ENCODE results near the gene NHSL2. TPM values are rescaled to one million over a fixed set of nuclear protein-coding genes. Genes with fewer than 3 reads are reported as not detected.

Gene NHSL2
- total RNA-seq, 4 donors from 2014 or later, result 1.5 to 2.7 (median 2.1) TPM

GRCh38 chrX:71906144-71906543, 4.5 kb upstream of the NHSL2 start:
- Histone ChIP-seq H3K27ac (no peak overlapping the region), H3K4me1 (no peaks in the 10 kb centered on the region), H3K4me3 (no peak overlapping the region), H3K9me3 (no peaks in the 10 kb centered on the region), H3K27me3 (peaks cover 0 to 27% (median 5%) of the 10 kb centered on the region in 3 donors), H3K36me3 (no peaks in the 10 kb centered on the region)
- in situ Hi-C loops (cut with MboI; ENCODE audit: low sequenced_read_pairs in 4 of 4), result no loop called here
- TF ChIP-seq POLR2A (IDR thresholded peaks at IDR 0.05) (no peak), CTCF (IDR thresholded peaks at IDR 0.05 in 4 of 5, conservative IDR thresholded peaks at IDR 0.05 in 1 of 5) (no peak)
- intact Hi-C loops (cut with DNase I; ENCODE audit: low total_unique reads), result no loop called here
- DNase-seq (no peak), ATAC-seq (no peak)

- TF ChIP-seq CTCF (IDR thresholded peaks at IDR 0.05 in 4 of 5, conservative IDR thresholded peaks at IDR 0.05 in 1 of 5) (no peak), POLR2A (IDR thresholded peaks at IDR 0.05) (no peak)
- ATAC-seq (no peak), DNase-seq (no peak)
- intact Hi-C loops (cut with DNase I; ENCODE audit: low total_unique reads) (no loop called here), in situ Hi-C loops (cut with MboI; ENCODE audit: low sequenced_read_pairs in 4 of 4) (no loop called here)
- no peaks in the 10 kb centered on the region for H3K9me3 ChIP-seq
- no peak overlapping the region for H3K4me3 ChIP-seq
- H3K36me3 ChIP-seq, result no peaks in the 10 kb centered on the region
- peaks cover 0 to 3% of the 10 kb centered on the region in 2 donors for H3K4me1 ChIP-seq
- H3K27ac ChIP-seq, result no peak overlapping the region
- peaks cover 0 to 27% (median 8%) of the 10 kb centered on the region in 3 donors for H3K27me3 ChIP-seq
Measured at GRCh38 chrX:71908387-71908786, 2.3 kb upstream of the NHSL2 start.

- H3K4me3 ChIP-seq, result peak overlapping the region in 1 of 4 donors; percentile 49
- TF ChIP-seq CTCF (IDR thresholded peaks at IDR 0.05 in 4 of 5, conservative IDR thresholded peaks at IDR 0.05 in 1 of 5) (no peak), POLR2A (IDR thresholded peaks at IDR 0.05) (no peak)
- DNase-seq (no peak), ATAC-seq (no peak)
- H3K27me3 ChIP-seq, result peaks cover 0 to 27% (median 8%) of the 10 kb centered on the region in 3 donors
- H3K9me3 ChIP-seq, result no peaks in the 10 kb centered on the region
- in situ Hi-C loops (cut with MboI; ENCODE audit: low sequenced_read_pairs in 4 of 4) (no loop called here), intact Hi-C loops (cut with DNase I; ENCODE audit: low total_unique reads) (loop anchor here (2.0 to 10.0 kb wide), 2 partner anchors 105 to 217 kb away; no protein-coding TSS in a partner anchor)
- H3K4me1 ChIP-seq, result peaks cover 0 to 3% of the 10 kb centered on the region in 2 donors
- no peak overlapping the region for H3K27ac ChIP-seq
- H3K36me3 ChIP-seq, result no peaks in the 10 kb centered on the region
Measured at GRCh38 chrX:71909956-71910355, 689 bp upstream of the NHSL2 start.

GRCh38 chrX:71910986-71911730, 513 bp downstream of the NHSL2 start:
- TF ChIP-seq POLR2A (IDR thresholded peaks at IDR 0.05) (no peak), CTCF (IDR thresholded peaks at IDR 0.05 in 4 of 5, conservative IDR thresholded peaks at IDR 0.05 in 1 of 5) (peak in 2 of 5 experiments; percentile 10 to 40)
- Histone ChIP-seq H3K4me3 (peak overlapping the region; percentile 36 to 51 (median 46)), H3K4me1 (peaks cover 0 to 3% of the 10 kb centered on the region in 2 donors), H3K27ac (peak overlapping the region in 2 of 4 donors; percentile 18 to 25), H3K36me3 (no peaks in the 10 kb centered on the region), H3K9me3 (no peaks in the 10 kb centered on the region), H3K27me3 (peaks cover 0 to 27% (median 8%) of the 10 kb centered on the region in 3 donors)
- in situ Hi-C loops (cut with MboI; ENCODE audit: low sequenced_read_pairs in 4 of 4), result no loop called here
- ATAC-seq (peak in 1 of 2 donors; percentile 36), DNase-seq (no peak)
- intact Hi-C loops (cut with DNase I; ENCODE audit: low total_unique reads), result loop anchor here (2.0 to 10.0 kb wide), 2 partner anchors 104 to 216 kb away; no protein-coding TSS in a partner anchor
